HG03469 (cell line): ENCODE measurements around the gene ITPKC.

ENCODE experiments used
- ATAC-seq: cut with Tn5 transposase; IDR thresholded peaks from one replicate; pipeline ENCODE4 v1.9.1; 2021; ENCODE audit warnings: mild to moderate bottlenecking, moderate library complexity, moderate number of reproducible peaks; ENCODE audit not compliant: unreplicated experiment

ITPKC gene

DNA sequence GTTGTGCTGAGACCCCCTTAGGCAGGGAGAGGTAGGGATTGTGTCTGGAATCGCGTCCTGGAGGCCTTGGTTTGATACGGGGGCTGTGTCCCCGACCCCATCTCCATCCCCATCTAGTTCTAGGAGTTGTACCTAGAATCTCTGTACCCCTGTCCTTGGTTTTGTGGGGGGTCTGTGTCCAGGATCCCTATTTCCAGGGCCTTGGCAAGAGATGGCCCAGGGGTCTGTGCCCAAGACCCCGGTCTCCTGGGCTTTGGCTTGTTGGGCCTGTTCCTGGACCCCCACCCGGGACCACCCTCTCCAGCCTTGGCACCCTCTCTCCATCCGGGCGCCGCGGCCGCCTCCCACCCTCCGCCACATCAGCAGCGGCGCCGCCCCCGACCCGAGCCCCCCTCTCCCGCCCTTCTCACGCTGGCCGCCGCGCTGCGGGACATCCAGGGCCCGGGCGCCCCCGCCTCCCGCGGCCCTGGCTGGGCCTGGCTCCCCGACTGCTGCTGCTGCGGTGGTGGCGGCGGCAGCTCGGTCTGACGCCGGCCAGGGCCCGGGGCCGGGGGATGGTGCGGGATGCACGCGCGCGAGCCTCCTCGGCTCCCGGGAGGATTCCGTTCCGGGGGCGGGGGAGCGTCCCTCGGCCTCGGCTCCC lies 26.7 kb upstream of the ITPKC start, which contains the start of gene NUMBL:
Gene NUMBL (minus strand): TSS at position 602 of the 643 bp plus-strand sequence. CDS start 168 bp downstream, at position 434.
- ATAC-seq, result no peak

DNA sequence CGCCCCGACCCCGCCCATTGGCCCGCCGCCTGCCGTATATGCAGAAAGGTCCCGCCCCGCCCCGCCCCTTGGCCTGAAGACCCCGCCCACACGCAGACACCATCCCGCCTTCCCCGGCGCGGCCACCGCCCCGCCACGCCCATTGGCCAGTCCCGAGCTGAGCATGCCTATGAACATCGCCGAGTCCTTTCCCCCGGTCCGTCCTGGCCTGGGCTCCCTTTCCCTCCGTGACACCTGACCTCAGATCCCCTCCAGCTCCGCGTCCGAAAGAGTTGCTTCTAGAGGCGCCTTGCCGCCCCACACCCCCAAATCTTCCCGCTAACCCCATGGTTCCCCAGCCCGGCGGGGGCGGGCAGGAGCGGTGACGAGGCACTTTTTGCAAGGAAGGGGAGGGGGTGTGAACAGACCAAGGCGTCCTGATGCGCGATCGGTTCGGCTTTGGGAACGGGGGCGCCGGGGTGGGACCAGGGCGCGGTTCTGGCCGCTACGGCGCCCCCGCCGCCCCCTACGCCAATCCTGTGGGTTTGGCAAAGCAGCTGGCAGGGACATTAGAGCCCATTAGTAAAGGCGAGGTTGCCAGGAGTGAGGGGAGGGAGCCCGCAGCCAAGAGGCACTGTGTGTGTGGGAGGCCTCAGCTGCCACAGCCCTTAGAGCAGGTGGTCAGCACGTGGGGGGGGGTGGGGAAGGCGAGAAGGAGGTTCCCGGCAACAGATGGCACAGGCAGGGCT lies 26.1 kb upstream of the ITPKC start:
- ATAC-seq, result no peak

DNA sequence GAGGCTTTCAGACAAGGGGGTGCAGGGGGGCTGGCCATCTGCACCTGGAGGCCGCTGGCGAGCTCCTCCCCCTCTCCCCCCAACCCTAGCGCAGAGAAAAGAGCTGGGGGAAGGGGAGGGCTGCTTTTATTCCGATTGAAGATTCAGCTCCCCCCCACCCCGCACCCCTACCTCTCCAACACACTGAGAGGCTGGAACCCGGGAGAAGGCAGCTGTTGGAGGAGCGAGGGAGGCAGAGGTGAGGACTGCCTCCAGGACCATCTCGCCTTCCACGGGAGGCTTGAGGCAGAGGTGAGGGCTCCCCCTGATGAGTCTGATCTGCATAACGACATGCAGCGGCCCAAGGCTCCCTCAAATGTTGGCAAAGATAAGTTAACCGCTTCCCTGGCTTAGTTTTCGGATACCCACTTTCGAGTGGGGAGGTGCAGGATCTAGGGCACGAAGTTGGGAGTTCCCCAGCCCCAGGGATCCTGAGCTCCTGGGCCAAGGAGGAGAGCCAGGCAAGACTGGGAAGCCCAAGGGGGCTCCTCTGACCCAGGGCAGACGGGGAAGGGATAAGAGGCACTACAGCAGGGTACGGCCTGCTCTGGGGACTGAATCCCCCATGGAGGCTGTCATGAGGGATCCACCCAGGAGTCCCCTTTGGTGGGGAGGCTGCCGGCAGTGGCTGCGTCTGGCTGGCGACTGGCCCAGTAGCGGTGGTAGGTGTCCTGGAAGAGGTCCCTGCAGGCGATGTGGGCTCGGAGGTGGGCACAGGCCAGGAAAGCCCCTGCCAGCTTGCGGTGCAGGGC lies 25.3 kb upstream of the ITPKC start:
- ATAC-seq, result no peak

DNA sequence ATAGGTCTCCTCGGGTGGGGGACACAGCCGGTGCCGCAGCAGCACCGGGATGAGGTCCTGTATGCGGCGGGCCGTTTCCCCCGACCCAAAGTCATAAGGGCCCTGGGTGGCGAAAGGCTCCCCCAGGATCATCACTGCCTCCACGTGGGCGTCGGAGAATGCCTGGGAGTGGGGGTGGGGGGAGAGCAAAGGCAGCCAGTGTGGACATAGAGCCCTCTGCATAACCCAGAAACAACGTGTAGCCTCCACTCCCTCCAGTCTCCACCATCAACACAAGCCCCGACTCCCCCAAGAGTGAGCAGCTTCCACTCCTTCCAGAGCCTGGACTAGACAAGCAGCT lies 24.7 kb upstream of the ITPKC start:
- ATAC-seq, result no peak

DNA sequence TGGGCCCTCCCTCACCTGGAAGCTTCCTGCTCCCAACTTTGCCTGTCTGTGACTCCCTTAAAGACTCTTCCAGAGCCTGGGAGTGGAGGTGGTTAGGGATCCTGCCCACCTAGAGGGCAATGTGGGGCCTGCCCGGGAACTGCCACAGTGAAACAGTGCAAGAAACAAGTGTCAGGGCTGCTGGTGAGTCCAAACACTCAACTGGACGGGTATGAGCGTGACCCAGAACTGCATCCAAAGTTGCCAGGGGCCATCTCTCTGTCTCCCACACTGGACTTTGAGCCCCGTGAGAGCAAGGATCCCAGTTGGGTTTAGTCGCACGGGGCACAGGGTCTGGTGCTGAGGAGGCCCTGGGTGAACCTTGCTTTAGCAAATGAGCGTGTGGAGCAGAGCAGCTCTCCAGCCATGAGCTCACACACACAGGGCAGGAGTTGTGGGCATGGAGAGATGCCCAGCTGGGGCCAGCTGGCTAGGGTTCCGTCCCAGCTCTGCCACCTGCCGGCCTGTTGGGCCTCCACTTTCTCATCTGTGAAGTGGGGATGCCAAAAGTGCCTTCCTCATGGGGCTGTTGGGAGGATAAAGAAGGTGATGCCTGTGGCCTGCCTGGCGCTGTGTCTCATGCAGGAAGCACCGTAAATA lies 23.6 kb upstream of the ITPKC start:
- no peak for ATAC-seq

DNA sequence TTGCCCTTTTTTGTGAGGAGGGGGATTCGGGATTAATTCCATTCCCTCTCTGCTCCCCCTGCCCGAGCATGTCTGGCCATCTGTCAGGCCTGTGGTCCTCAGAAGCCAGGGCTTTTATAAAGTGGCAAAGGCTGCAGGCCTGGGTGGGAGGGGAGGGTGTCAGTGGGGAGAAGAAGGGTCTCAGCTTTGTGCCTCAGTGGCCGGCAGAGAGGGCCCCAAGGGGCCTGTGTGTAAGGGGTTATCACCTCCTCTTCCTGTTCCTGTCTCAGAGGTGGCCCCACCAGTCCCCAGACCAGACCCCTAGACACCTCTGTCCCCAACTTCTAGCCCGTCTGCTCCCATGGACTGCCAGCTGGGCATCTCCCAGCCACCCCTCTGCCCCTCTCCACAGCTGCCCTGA lies 23.0 kb upstream of the ITPKC start:
- ATAC-seq, result no peak

DNA sequence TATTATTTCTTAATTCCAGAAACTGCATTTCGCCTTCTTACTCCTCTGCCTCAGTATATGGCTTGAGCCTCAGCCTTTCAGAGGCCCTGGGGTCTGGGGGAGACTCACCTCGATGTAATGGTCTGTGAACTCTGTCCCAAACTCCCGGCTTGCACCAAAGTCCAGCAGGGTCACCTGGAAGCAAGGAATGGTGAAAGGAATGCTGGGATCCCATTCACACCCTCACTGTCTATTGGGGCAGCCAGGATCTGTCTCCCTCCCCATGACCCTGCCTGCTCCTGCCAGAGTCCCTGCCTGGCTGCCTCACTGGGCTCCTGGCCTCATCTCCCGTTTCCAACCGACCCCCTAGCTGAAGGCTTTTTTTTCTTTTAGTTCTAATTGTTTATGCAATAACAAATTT lies 21.0 kb upstream of the ITPKC start:
- no peak for ATAC-seq

DNA sequence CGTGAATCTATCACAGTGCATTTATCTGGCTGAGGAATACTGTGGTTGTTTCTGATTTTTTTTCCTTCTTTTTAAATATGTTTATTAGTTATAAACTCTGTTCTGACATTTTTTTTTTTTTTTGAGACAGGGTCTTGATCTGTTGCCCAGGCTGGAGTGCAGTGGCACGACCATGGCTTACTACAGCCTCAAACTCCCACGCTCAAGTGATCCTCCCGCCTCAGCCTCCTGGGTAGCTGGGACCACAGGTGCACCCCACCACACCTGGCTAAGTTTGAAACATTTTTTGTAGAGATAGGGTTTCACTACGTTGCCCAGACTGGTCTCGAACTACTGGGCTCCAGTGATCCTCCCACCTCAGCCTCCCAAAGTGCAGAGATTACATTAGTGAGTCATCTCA lies 19.9 kb upstream of the ITPKC start:
- ATAC-seq, result no peak

DNA sequence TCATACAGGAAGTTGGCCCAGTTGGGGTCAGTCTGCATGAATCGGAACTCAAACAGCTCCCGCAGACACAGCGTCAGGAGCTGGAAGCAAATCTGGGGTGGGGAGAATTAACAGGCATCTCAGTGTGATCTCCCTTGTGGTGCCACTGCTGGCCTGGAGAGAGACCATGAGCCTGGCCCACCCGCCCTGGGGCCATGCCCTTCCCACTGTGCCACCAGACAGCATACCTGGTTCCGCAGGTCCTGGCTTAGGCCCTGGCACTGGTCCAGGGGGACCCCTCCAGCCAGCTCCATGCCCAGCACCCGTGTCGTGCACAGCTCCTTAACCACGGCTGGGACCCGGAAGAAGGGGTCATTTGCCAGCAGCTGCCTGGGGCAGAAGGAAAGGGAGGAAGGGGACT lies 16.8 kb upstream of the ITPKC start:
- ATAC-seq, result no peak

DNA sequence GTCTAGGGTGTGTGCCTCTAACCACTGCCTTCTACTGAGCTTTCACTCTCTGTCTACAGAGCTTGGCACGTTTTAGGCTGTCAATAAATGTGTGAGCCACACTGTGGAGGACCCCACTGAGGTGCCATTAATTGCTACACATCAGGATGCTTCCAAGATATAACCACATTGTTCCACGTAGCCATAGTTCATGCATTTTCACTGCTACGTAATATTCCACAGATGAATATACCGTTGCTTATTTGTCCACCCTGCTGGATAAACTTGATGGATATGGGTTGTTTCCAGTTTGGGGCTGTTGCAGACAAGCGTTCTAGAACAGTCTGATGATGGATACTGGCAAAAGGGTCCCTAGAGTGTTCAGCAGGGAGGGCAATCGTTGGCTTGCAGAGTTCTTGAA lies 15.2 kb upstream of the ITPKC start:
- no peak for ATAC-seq

DNA sequence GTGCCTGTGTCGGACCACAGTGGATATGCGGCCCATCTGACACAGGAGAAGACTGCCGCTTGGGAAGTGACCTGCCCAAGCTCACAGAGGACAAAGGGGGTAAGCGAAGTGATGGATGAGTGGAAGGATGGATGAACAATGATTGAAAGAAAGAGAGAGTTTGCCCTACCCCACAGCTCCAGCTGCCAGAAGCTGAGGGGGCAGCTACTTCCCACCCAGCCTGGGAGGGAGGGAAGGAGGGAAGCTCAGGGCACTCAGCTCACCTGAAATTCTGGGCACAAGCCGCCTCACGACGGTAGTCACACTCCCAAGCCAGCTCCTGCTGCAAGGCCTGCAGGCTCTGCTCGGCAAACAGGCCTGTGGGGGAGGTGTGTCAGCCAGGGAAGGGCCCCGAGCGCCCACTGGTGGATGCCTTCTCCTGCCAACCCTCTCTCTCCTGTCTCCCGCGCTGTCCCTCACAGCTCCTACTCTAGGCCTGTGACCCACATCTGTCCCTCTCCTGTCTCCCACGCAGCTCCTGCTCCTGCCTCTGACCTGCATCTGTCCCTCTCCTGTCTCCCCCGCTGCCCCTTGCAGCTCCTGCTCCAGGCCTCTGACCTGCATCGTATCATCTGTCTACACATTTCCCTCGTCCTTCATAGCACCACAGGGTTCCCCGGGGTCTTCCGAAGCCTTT lies 14.4 kb upstream of the ITPKC start:
- no peak for ATAC-seq

DNA sequence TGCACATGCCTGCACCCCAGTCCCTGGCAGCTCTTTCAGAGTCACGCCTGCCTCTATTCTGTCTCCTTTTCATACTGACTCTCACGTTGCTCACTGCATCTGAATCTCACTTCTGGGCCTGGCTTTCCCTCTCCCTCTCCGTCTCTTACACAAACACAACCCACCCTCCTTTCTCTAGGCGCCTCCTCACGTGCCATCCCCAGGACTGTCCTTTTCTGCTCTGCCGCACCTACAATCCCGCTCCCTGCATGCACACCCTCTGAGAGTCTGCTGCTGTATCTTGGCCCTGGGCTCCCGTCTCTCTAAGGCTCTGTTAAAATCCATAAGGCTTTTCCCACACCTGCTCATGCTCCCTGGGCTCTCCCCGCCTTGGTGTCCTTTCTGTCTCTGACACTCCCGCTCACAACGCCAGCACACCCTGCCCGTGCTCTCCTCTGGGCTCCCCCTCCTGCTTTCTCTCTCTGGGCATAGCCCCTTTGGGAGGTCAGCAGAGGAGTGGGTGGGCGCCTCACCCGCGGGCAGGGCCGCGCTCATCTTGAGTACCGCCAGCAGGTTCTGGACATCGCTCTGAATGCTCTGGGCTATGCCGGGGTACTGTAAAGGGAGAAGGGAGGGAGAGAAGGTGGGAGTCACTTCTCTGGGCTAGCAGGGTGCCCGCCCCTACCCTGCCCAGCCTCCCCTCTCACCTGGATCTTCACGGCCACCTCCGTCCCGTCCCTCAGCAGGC lies 13.7 kb upstream of the ITPKC start:
- ATAC-seq, result no peak

DNA sequence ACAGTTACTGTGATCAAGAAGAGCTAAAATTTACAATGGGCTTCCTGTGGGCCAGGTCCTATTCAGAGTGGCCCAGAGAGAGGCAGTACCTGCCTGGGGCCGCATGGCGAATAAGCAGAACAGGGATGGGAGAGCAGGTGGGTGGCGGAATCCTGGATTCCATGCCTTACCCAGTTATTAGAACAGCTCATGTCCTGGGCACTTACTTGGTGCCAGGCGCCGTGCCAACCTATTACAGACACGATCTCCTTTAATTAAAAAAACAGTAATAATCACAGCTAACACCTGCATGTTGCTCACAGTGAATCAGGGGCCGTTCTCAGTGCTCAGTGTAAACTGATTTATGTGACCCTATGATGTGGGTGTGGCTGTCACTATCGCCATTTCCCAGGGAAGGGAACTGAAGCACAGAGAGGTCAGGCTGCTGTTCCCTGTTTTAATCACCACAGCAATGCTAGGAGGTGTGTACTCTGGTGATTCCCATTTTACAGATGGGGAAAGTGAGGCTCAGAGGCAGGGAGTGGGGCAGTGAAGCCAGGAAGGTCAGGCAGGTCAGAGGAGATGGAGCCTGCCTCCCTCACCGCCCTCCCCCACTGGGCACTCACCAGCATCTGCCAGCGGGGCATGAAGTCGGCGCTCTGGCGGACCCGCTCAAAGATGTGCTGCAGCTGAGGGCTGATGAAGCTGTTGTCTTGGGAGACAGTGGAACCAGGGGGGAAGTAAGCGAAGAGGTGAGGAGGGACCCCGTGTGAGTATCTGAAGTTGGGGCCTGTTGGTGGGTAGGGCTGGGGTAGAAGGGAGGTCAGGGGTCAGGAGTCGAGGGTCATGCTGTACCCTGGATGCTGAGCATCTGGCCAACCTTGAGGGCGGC lies 12.2 kb upstream of the ITPKC start:
- no peak for ATAC-seq

DNA sequence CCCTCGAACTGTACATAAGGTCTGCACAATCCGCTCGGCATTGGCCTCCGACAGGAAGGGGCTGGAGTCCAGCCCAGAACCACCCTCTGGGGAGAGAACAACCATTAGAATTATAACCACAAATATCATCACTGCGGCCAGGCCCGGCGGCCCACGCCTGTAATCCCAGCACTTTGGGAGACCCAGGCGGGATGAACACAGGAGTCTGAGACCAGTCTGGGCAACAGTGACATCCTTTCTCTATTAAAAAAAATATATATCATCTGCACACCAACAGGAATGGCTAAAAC lies 11.6 kb upstream of the ITPKC start:
- ATAC-seq, result no peak

DNA sequence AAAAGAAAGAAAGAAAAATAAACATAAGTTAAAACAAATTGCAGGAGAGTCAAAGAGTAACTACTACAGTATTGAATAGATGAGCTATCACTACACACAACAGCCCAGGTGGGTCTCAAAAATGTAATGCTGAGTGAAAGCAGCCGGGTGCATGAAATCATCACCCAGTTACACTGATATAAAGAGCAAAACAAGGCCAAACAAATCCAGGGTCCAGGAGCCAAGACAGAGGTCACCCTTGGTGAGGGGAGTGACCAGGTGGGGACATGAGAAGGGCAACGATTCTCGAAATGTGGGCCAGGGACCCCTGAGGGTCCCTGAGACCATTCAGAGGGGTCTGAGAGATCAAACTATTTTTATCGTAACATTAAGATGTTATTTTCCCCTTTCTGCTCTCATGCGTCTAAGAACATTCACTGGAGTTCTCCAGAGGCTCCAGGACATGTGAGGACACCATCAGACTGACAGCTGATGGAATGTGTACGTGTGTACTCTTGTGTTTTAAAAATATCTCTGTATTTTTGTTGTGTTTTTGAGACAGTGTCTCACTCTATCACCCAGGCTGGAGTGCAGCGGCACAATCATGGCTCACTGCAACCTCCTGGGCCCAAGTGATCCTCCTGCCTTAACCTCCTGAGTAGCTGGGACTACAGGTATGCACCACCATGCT lies 10.8 kb upstream of the ITPKC start:
- ATAC-seq, result no peak

DNA sequence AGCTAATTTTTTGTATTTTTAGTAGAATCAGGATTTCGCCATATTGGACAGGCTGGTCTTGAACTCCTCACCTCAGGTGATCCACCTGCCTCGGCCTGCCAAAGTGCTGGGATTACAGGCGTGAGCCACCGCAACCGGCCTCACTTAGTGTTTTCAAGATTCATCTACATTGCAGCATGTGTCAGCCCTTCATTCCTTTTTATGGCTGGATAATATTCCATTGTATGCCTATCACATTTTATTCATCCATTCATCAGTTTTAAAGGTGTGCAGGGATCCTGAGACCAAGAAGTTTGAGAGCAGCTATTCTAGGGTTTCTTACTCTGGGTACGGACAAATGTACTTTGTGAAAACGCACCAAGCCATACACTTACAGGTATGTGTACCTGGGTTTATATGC lies 9.3 kb upstream of the ITPKC start:
- ATAC-seq, result no peak

DNA sequence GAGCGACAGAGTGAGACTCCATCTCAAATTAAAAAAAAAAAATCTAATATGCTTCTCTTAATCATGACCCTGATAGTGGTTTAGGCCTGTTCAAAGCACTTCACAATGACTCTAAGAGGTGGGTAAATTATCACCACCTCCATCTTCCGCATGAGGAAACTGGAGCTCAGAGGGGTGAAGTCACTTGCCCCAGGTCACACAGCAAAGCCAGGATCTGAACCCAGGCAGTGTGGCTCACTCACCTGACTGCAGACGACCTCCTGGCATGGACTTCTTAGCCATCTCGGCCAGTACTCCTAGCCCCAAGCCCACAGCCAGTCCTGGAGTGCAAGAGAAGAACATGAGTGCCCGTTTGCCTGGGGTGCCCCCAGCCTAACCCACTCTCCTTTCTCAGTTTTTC lies 7.1 kb upstream of the ITPKC start:
- no peak for ATAC-seq

DNA sequence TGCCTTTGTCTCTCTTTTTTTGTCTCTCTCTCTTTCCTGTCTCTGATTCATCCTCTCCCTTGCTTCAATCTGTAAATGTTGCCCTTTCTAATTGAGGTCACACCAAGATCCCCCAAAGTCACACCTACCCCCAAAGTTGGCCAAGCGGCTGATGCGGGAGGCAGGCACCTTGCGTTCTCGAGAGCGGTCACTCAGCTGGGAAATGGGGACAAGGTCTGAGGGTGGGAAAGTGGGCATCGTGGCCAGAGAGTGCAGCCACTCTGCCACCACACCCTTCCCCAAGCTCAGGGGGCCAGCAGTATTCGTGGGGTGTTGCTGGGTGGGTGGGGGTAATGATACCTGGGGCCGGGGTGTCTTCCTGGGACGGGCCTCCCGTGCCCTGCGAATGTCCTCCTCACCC lies 3.0 kb upstream of the ITPKC start:
- no peak for ATAC-seq
